Parathyroid adenoma (tissue), 2 donors: ENCODE measurements around the gene CCND2.
"Not testable (repeated sequence)": the region's sequence is repeated elsewhere in the genome, so short reads cannot be mapped to it uniquely, and the experiment has no call there.

Experiments used
- H2AFZ ChIP-seq: fragments of 300-600 bp; sonication (generic); one replicate; pipeline ENCODE4 v1.7.0; 2017; ENCODE audit warnings: antibody characterized with exemption, mild to moderate bottlenecking
- H3K27ac ChIP-seq: fragments of 300-600 bp; sonication (generic); one replicate; pipeline ENCODE4 v1.7.0; 2017
- H3K27me3 ChIP-seq: fragments of 300-600 bp; sonication (generic); one replicate; pipeline ENCODE4 v1.7.0; 2017; ENCODE audit warnings: low read length; ENCODE audit not compliant: control insufficient read depth, insufficient read depth
- H3K36me3 ChIP-seq: fragments of 300-600 bp; sonication (generic); one replicate; pipeline ENCODE4 v1.7.0; 2017; ENCODE audit warnings: low read length; ENCODE audit not compliant: control insufficient read depth, insufficient read depth
- H3K4me1 ChIP-seq: fragments of 300-600 bp; sonication (generic); one replicate; pipeline ENCODE4 v1.7.0; 2017; ENCODE audit warnings: control low read depth
- H3K4me2 ChIP-seq: fragments of 300-600 bp; sonication (generic); one replicate; pipeline ENCODE4 v1.7.0; 2017; ENCODE audit warnings: low read length
- H3K4me3 ChIP-seq: fragments of 300-600 bp; sonication (generic); one replicate; pipeline ENCODE4 v1.7.0; 2017; ENCODE audit warnings: low read depth, low read length
- H3K79me2 ChIP-seq: fragments of 300-600 bp; sonication (generic); one replicate; pipeline ENCODE4 v1.7.0; 2017; ENCODE audit warnings: control low read depth
- H3K9ac ChIP-seq: fragments of 300-600 bp; sonication (generic); one replicate; pipeline ENCODE4 v1.7.0; 2017; ENCODE audit warnings: mild to moderate bottlenecking
- H3K9me3 ChIP-seq: fragments of 300-600 bp; sonication (generic); one replicate; pipeline ENCODE4 v1.7.0; 2017; ENCODE audit warnings: low read length; ENCODE audit not compliant: control insufficient read depth
- TF ChIP-seq, protein P1 (sequence below): fragments of 300-600 bp; sonication (generic); IDR thresholded peaks from one replicate; pipeline ENCODE4 v1.7.0; 2017; ENCODE audit warnings: antibody characterized with exemption, mild to moderate bottlenecking
- donor health status: primary hyperparathyroidism.

CCND2 gene

DNA sequence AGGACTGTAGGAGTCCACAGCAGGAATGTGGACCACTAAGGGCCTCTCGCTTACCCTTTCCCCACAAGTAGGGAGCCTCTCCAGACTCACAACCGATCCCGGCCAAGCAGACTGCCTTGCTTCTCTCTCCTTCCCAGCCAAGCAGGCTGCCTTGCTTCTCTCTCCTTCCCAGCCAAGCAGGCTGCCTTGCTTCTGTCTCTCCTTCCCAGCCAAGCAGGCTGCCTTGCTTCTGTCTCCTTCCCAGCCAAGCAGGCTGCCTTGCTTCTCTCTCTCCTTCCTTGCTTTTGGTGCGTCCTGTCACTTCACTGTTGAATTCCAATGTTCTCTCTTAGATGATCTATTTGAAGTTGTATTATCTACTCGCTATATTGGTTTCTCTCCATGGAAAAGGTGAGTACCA, 32.6 kb upstream of the CCND2 start:
- TF ChIP-seq, protein P1, sequence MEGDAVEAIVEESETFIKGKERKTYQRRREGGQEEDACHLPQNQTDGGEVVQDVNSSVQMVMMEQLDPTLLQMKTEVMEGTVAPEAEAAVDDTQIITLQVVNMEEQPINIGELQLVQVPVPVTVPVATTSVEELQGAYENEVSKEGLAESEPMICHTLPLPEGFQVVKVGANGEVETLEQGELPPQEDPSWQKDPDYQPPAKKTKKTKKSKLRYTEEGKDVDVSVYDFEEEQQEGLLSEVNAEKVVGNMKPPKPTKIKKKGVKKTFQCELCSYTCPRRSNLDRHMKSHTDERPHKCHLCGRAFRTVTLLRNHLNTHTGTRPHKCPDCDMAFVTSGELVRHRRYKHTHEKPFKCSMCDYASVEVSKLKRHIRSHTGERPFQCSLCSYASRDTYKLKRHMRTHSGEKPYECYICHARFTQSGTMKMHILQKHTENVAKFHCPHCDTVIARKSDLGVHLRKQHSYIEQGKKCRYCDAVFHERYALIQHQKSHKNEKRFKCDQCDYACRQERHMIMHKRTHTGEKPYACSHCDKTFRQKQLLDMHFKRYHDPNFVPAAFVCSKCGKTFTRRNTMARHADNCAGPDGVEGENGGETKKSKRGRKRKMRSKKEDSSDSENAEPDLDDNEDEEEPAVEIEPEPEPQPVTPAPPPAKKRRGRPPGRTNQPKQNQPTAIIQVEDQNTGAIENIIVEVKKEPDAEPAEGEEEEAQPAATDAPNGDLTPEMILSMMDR, result no peak
- H3K4me1 ChIP-seq, result no peaks in the 10 kb centered on the region
- H3K9me3 ChIP-seq, result no peaks in the 10 kb centered on the region
- H3K27me3 ChIP-seq, result no peaks in the 10 kb centered on the region
- H3K9ac ChIP-seq, result no peak overlapping the region
- H3K79me2 ChIP-seq, result no peaks in the 10 kb centered on the region
- no peak overlapping the region for H3K4me2 ChIP-seq
- H2AFZ ChIP-seq, result no peak overlapping the region
- H3K4me3 ChIP-seq, result no peak overlapping the region
- H3K27ac ChIP-seq, result no peak overlapping the region
- H3K36me3 ChIP-seq, result no peaks in the 10 kb centered on the region

DNA sequence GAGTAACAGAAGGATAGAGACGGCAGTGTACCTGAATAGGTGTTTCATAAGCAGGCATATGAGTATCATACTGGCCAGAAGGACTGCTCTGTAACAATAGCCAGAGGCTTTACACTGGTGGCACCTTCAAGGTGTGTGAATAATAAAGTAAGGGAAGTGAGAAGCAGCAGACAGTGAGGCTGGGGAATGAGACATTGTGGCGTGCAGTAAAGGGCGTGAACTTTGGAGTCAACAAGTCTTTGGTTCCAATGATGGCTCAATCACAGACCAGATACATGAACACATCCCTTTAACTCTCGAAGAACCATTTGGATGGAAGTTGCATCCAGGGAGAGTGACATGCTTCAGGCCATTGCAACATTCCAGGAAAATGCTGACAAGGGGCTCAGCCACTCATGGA, 32.0 kb upstream of the CCND2 start:
- Histone ChIP-seq H3K9ac (no peak overlapping the region), H3K4me2 (no peak overlapping the region), H3K4me1 (no peaks in the 10 kb centered on the region), H3K79me2 (no peaks in the 10 kb centered on the region), H3K36me3 (no peaks in the 10 kb centered on the region), H3K9me3 (no peaks in the 10 kb centered on the region), H3K27ac (no peak overlapping the region), H3K27me3 (no peaks in the 10 kb centered on the region), H3K4me3 (no peak overlapping the region), H2AFZ (no peak overlapping the region)
- TF ChIP-seq, protein P1, result no peak

DNA sequence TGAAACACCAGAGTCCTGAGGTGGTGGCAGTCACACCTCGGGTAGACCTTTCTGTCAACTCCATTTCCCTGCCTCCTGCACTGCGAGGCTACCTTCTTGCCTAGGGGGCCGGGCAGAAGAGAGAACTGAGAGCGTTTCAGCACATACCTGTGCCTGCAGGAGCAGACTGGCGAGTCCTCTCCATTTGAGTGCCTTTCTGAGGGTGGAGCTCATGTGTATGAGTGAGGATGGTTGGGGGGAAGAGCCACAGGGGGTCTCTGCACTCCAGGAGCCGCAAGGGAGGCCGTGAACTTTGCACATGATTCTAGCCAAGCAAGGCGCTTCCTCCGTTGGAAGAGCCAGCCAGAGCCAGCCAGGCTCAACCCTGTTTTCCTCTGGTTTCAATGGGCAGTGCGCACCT, 31.0 kb upstream of the CCND2 start:
- Histone ChIP-seq H3K79me2 (no peaks in the 10 kb centered on the region), H3K4me2 (no peak overlapping the region), H3K9me3 (no peaks in the 10 kb centered on the region), H3K27me3 (no peaks in the 10 kb centered on the region), H3K9ac (no peak overlapping the region), H3K27ac (no peak overlapping the region), H3K36me3 (no peaks in the 10 kb centered on the region), H3K4me3 (no peak overlapping the region), H2AFZ (no peak overlapping the region), H3K4me1 (no peaks in the 10 kb centered on the region)
- TF ChIP-seq, protein P1, result no peak

DNA sequence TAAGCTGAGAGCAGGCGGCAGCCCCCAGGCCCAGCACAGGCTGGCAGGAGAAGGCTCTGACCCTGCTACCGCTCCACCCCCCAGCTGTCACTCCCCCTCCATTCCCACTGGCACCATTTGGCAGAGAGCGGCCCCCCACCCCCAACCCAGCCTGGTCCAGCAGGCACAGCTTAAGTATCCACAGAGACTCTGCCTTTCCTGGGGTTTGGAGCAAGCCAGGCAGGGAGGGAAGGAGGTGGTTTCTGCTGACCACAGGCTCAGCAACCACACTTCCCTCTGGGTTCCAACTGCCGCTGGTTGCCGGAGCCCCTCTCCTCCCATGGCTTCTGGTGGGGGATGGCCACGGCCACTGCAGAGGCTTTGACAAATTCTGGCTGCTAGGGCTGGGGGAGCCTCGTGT, 30.5 kb upstream of the CCND2 start:
- Histone ChIP-seq H3K27me3 (no peaks in the 10 kb centered on the region), H3K79me2 (no peaks in the 10 kb centered on the region), H3K4me3 (no peak overlapping the region), H3K4me1 (no peaks in the 10 kb centered on the region), H3K9me3 (no peaks in the 10 kb centered on the region), H3K36me3 (no peaks in the 10 kb centered on the region), H3K9ac (no peak overlapping the region), H3K4me2 (no peak overlapping the region), H3K27ac (no peak overlapping the region), H2AFZ (no peak overlapping the region)
- TF ChIP-seq, protein P1, result no peak

DNA sequence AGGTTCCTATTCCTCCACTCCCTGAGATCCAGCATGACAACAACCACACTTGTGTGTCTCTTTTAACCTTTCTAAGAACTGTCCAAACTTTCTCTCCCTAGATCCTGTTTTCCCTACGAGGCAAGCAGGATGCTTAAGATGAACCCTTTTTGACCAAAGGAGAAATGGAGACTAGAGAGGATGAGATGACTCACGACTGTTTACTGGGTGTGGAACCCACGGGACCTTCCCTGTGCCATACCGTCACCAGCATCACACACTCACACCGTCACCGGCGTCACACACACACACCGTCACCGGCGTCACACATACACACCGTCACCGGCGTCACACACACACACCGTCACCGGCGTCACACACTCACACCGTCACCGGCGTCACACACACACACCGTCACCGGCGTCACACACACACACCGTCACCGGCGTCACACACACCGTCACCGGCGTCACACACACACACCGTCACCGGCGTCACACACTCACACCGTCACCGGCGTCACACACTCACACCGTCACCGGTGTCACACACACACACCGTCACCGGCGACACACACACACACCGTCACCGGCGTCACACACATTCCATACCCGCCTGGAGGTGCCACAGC, 30.0 kb upstream of the CCND2 start:
- H2AFZ ChIP-seq, H3K4me1 ChIP-seq, H3K27me3 ChIP-seq, H3K9me3 ChIP-seq, H3K9ac ChIP-seq, H3K27ac ChIP-seq, H3K36me3 ChIP-seq, H3K79me2 ChIP-seq, H3K4me3 ChIP-seq, H3K4me2 ChIP-seq: not testable (repeated sequence)
